GM20000 (cell line): ENCODE data around the gene KCNQ1OT1.

Experiments
- DNase-seq: peaks from one replicate; pipeline ENCODE4 v3.0.0; 2012; ENCODE audit warnings: low spot score
- CTCF ChIP-seq: IDR thresholded peaks from 2 replicates; pipeline ENCODE4 v1.5.1; 2012; ENCODE audit warnings: mild to moderate bottlenecking, control low read depth; ENCODE audit errors: extremely low read depth, missing control alignments

KCNQ1OT1 gene

GRCh38 chr11:2687223-2687530 is 12.6 kb downstream of the KCNQ1OT1 start:
- TF ChIP-seq CTCF = no peak
- DNase-seq = no peak

- TF ChIP-seq CTCF = no peak
Measured at GRCh38 chr11:2686360-2687222, 13.2 kb downstream of the KCNQ1OT1 start.

GRCh38 chr11:2685566-2686359 is 14.0 kb downstream of the KCNQ1OT1 start:
- DNase-seq = no peak
- TF ChIP-seq CTCF = no peak

More at GRCh38 chr11:2686360-2687222, 13.2 kb downstream of the KCNQ1OT1 start:
- DNase-seq = no peak

GRCh38 chr11:2685051-2685450 is 14.7 kb downstream of the KCNQ1OT1 start:
- DNase-seq = no peak
- TF ChIP-seq CTCF = no peak

GRCh38 chr11:2684581-2684980 is 15.2 kb downstream of the KCNQ1OT1 start:
- DNase-seq = no peak
- TF ChIP-seq CTCF = no peak

- DNase-seq = no peak
- no peak for TF ChIP-seq CTCF
Measured at GRCh38 chr11:2683806-2684205, 16.0 kb downstream of the KCNQ1OT1 start.
